ENCODE measurements around the gene IGF1R.

The IGF1R gene

GRCh38 chr15:98955331-98955730 is 307.0 kb downstream of the IGF1R start:
- no peak overlapping the region for H3K4me3 ChIP-seq (ENCODE audit: low read depth, low read length)
- no peak for TF ChIP-seq CTCF (conservative IDR thresholded peaks at IDR 0.05; ENCODE audit: low read depth, low read length)
- no peak for DNase-seq (ENCODE audit: low read depth)

- no peak overlapping the region for H3K4me3 ChIP-seq (ENCODE audit: low read depth, low read length)
- DNase-seq (ENCODE audit: low read depth): no peak
- no peak for TF ChIP-seq CTCF (conservative IDR thresholded peaks at IDR 0.05; ENCODE audit: low read depth, low read length)
These were observed 307.8 kb downstream of the IGF1R start for GRCh38 chr15:98955961-98956723.

- H3K4me3 ChIP-seq (ENCODE audit: low read depth, low read length): no peak overlapping the region
- no peak for DNase-seq (ENCODE audit: low read depth)
- no peak for TF ChIP-seq CTCF (conservative IDR thresholded peaks at IDR 0.05; ENCODE audit: low read depth, low read length)
These were observed 308.6 kb downstream of the IGF1R start for GRCh38 chr15:98956796-98957553.

- no peak overlapping the region for H3K4me3 ChIP-seq (ENCODE audit: low read depth, low read length)
- TF ChIP-seq CTCF (conservative IDR thresholded peaks at IDR 0.05; ENCODE audit: low read depth, low read length): no peak
- DNase-seq (ENCODE audit: low read depth): no peak
These were observed 309.3 kb downstream of the IGF1R start for GRCh38 chr15:98957655-98958054.

- no peak for DNase-seq (ENCODE audit: low read depth)
- TF ChIP-seq CTCF (conservative IDR thresholded peaks at IDR 0.05; ENCODE audit: low read depth, low read length): no peak
- H3K4me3 ChIP-seq (ENCODE audit: low read depth, low read length): no peak overlapping the region
These were observed 309.7 kb downstream of the IGF1R start for GRCh38 chr15:98958076-98958475.

GRCh38 chr15:98958918-98959639 is 310.7 kb downstream of the IGF1R start:
- TF ChIP-seq CTCF (conservative IDR thresholded peaks at IDR 0.05; ENCODE audit: low read depth, low read length): no peak
- no peak overlapping the region for H3K4me3 ChIP-seq (ENCODE audit: low read depth, low read length)
- no peak for DNase-seq (ENCODE audit: low read depth)

All from choroid plexus epithelial cell (primary cell).